Neutrophil (primary cell): ENCODE data around the gene RAPH1.

Experiments
- H3K27ac ChIP-seq: fragments of 200-600 bp; sonication (generic); 2 replicates; pipeline ENCODE4 v1.5.1; 2016; ENCODE audit warnings: mild to moderate bottlenecking, moderate library complexity
- H3K27me3 ChIP-seq: fragments of 200-600 bp; sonication (generic); 2 replicates; pipeline ENCODE4 v1.6.0; 2016; ENCODE audit warnings: mild to moderate bottlenecking
- H3K36me3 ChIP-seq: fragments of 200-600 bp; sonication (generic); 2 replicates; pipeline ENCODE4 v1.5.1; 2017
- H3K4me1 ChIP-seq, 2 experiments: fragments of 200-600 bp in 1 of 2; sonication (generic) in 1 of 2; 1 replicate in 1 of 2; 2 replicates in 1 of 2; pipeline versions ENCODE4 v1.5.1 to v1.6.1; 2013 to 2016; ENCODE audit warnings: low read depth in 1 of 2, low read length in 1 of 2, mild to moderate bottlenecking in 1 of 2, moderate library complexity in 1 of 2; ENCODE audit not compliant: control insufficient read depth in 1 of 2, insufficient read depth in 1 of 2
- H3K4me3 ChIP-seq, 2 experiments: fragments of 200-600 bp in 1 of 2; sonication (generic) in 1 of 2; 1 replicate in 1 of 2; 2 replicates in 1 of 2; pipeline ENCODE4 v1.5.1; 2013 to 2016; ENCODE audit warnings: low read depth in 1 of 2, low read length in 1 of 2, mild to moderate bottlenecking in 1 of 2, moderate library complexity in 1 of 2
- H3K9me3 ChIP-seq: fragments of 200-600 bp; sonication (generic); 2 replicates; pipeline ENCODE4 v1.5.1; 2016
- TF ChIP-seq, protein P1 (sequence below): fragments of 200-600 bp; sonication (generic); IDR thresholded peaks from 2 replicates; pipeline ENCODE4 v1.5.1; 2016; ENCODE audit warnings: antibody characterized with exemption

The RAPH1 gene

DNA sequence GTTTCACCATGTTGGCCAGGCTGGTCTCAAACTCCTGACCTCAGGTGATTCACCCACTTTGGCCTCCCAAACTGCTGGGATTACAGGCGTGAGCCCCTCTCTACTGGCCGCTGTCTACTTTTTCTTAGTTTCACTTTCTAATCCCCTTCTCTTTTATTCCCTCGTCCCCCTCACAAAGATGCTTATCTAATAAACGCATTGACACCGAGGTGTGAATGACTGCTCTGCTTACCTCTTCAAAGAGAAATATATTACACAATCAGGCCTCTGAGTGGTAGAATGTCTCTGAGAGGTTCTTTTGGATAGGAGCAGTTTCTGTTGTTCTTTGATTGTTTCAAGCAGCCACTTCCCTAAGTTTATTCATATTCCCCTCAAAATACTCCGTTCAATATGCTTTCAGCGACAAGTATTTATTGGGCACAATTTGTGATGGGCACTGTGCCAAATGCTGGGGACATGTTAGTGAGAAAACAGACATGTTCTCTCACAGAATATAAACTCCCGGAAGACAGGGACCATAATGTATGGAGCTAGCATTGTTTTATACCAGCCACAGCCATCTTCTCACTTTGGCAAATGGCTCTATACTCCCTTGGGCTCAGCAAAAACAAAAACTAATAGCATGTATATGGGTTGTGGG lies 34.7 kb upstream of the RAPH1 start:
- peaks cover 26% of the 10 kb centered on the region for H3K27me3 ChIP-seq
- TF ChIP-seq, protein P1, sequence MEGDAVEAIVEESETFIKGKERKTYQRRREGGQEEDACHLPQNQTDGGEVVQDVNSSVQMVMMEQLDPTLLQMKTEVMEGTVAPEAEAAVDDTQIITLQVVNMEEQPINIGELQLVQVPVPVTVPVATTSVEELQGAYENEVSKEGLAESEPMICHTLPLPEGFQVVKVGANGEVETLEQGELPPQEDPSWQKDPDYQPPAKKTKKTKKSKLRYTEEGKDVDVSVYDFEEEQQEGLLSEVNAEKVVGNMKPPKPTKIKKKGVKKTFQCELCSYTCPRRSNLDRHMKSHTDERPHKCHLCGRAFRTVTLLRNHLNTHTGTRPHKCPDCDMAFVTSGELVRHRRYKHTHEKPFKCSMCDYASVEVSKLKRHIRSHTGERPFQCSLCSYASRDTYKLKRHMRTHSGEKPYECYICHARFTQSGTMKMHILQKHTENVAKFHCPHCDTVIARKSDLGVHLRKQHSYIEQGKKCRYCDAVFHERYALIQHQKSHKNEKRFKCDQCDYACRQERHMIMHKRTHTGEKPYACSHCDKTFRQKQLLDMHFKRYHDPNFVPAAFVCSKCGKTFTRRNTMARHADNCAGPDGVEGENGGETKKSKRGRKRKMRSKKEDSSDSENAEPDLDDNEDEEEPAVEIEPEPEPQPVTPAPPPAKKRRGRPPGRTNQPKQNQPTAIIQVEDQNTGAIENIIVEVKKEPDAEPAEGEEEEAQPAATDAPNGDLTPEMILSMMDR = no peak
- H3K36me3 ChIP-seq = no peaks in the 10 kb centered on the region
- no peak overlapping the region for H3K27ac ChIP-seq
- no peaks in the 10 kb centered on the region for H3K4me1 ChIP-seq
- H3K4me3 ChIP-seq = no peak overlapping the region
- no peaks in the 10 kb centered on the region for H3K9me3 ChIP-seq

DNA sequence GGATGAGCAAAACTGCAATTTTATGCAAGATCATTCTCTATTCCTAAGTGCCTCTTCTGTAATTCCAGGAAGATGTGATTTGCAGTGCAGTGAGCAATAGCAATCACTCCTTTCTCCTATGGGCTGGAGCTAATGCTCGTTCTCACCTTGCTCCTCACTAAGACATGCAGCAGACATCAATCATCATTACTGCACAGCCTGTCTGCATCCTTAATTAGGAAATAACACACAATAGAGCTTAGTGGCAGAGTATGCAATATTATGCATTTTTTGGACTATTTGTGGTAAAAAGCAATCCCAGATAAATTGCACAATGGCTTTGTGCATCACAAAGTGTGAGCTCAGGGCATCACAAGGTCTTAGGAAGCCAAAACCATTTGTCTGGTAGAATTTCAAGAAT lies 32.6 kb upstream of the RAPH1 start:
- H3K4me1 ChIP-seq = no peaks in the 10 kb centered on the region
- no peak overlapping the region for H3K27ac ChIP-seq
- H3K36me3 ChIP-seq = no peaks in the 10 kb centered on the region
- no peak overlapping the region for H3K4me3 ChIP-seq
- no peaks in the 10 kb centered on the region for H3K9me3 ChIP-seq
- peaks cover 34% of the 10 kb centered on the region for H3K27me3 ChIP-seq
- TF ChIP-seq, protein P1 = no peak

DNA sequence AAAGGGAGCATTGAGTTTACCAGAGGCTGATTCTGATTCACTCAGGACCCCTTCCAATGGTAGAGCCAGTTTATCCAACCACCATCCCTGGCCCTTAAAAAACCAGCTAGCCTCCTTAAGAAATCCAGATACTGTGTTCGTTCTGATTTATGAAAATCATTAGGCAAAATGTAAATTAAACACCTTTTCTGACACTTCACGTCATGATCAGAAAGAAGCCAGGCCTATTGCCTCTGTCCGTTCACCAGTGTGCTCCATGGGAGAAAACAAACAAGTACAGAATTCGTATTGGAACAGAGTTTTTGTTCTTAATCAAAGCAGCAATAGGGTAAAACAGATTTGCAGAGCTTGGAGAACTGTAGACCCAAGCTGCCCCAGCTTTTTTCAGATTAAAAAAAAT lies 31.1 kb upstream of the RAPH1 start:
- Histone ChIP-seq H3K36me3 (no peaks in the 10 kb centered on the region), H3K4me3 (no peak overlapping the region), H3K4me1 (no peaks in the 10 kb centered on the region), H3K27me3 (peaks cover 34% of the 10 kb centered on the region), H3K9me3 (no peaks in the 10 kb centered on the region), H3K27ac (no peak overlapping the region)
- TF ChIP-seq, protein P1 = no peak

DNA sequence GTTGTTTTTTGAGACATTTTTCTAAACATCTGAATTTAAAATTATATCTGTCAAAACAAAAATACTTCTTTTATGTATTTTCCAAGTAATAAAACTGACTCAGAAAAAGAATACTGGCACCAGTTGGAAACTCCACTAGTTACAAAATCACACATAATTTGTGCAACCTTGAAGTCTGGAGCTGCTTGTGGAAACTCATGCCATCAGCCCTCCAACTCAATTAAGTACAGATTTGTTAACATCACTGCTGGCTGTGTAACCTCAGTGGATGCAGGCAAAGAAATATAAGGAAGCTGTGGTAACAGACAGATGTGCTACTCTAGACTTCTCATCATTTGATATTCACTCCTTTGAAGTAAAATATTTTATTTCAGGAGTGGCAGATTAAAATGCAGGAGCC lies 30.0 kb upstream of the RAPH1 start:
- TF ChIP-seq, protein P1 = no peak
- Histone ChIP-seq H3K9me3 (no peaks in the 10 kb centered on the region), H3K27ac (no peak overlapping the region), H3K4me3 (no peak overlapping the region), H3K27me3 (peaks cover 34% of the 10 kb centered on the region), H3K4me1 (no peaks in the 10 kb centered on the region), H3K36me3 (no peaks in the 10 kb centered on the region)

DNA sequence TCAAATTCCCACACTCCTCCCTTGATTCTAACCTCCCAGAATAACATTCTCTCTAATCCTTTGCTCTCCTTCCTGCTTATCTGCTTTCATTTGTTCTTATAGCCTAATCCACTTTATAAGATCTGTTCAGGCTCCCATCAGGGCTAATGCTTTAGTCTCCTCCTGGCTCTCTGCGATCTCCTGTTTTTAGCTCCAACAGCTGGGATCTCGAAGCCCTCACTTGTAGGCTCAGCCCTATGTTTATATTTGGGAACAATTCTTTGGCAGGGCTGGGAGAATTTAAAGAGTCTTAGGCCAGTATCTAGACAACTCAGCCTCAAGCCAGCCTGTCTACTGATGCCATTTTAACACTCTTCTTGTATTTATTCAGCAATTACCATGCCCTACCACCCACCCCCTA lies 27.2 kb upstream of the RAPH1 start:
- H3K4me3 ChIP-seq = no peak overlapping the region
- H3K27me3 ChIP-seq = peaks cover 21% of the 10 kb centered on the region
- H3K27ac ChIP-seq = no peak overlapping the region
- no peaks in the 10 kb centered on the region for H3K36me3 ChIP-seq
- H3K4me1 ChIP-seq = no peaks in the 10 kb centered on the region
- TF ChIP-seq, protein P1 = no peak
- no peaks in the 10 kb centered on the region for H3K9me3 ChIP-seq
